Measurements from ENCODE around the gene TRIM50.
"Not testable (repeated sequence)": the region's sequence is repeated elsewhere in the genome, so short reads cannot be mapped to it uniquely, and the experiment has no call there.

The TRIM50 gene

GRCh38 chr7:73327922-73328321 is at the start of gene TRIM50, which contains the start of gene FKBP6:
Gene TRIM50, minus strand, starts transcription at chr7:73328082. Its CDS starts 3,295 bp downstream, at chr7:73324787.
Gene FKBP6, plus strand, starts transcription at chr7:73328161. Its CDS starts 268 bp downstream, at chr7:73328429.
- DNase-seq (ENCODE audit: low spot score): not testable (repeated sequence)

DNA sequence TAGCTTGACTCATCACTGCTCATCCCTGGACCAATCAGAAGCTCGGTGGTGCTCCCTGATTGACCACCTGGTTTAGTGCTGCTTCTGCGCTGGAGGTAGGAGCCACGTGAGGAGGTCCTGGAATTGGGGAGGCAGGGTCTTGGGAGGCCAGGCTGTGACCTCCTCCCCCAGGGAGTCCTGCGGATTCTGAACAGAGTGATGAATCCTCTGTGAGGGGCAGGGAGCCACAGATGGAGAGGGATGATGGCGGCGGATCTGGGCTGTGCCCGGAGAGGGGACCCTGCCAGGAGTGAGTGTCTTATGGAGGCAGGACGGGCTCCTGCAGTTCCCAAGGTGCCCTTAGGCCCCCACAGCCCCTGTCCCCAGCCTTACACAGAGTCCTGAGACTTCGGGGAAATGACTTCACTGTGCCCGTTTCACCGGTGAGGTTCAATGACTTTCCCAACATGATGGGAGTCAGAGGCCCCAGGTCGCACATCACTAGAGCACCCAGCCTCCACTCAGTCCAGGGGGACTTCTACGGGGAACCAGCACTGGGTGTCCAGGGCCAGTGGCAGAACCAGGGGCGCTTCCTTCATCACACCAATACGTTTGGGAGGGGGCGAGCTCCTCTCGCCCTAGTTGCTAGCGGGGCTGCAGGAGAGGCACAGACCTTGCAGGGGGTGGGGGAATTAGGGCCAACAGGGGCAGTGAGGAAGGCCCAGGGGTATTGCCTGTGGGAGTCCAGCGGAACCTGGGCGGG is 49.0 kb upstream of the TRIM50 start:
- DNase-seq (ENCODE audit: low spot score): no peak

DNA sequence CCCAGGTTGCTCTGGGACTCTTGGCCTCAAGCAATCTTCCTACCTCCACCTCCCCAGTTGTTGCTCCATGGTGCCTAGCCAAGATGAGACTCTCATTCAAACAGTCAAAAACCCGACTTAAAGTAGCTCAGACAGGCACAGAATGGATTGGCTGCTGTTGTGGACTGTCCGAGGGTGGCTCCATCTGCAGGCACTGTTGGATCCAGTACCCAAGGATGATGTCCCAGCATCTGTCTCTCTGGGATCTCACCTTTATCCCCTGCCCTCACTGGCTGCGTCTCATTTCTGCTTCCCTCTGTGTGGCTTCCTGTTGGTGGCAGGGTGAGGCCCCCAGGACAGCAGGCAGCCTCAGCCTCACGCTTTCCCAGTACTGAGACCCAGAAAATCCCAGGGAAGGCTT is 48.4 kb upstream of the TRIM50 start:
- not testable (repeated sequence) for DNase-seq (ENCODE audit: low spot score)

GRCh38 chr7:73373741-73374140 is 45.9 kb upstream of the TRIM50 start:
- no peak for DNase-seq (ENCODE audit: low spot score)

GRCh38 chr7:73369622-73370021 is 41.7 kb upstream of the TRIM50 start:
- DNase-seq (ENCODE audit: low spot score): no peak

DNA sequence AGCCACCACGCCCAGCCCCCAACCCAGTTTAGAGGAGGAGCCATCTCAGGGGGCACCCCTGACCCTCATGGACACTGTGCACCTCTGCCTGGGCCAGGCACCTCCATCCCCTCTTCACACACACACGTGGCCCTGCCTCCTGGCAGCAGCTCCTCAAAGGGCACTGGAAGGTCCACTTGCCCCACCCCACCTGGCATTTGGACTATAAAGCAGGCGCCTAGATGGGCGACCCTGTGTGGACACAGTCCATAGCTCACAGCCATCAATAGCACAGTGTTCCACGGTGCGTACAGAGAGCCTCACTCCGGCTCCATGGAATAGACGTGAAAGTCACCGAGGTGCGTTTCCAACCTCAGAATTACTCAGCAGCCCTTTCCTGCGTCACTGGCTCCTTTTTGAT is 41.1 kb upstream of the TRIM50 start:
- no peak for DNase-seq (ENCODE audit: low spot score)

GRCh38 chr7:73366990-73367389 is 39.1 kb upstream of the TRIM50 start:
- DNase-seq (ENCODE audit: low spot score): no peak

GRCh38 chr7:73366127-73366526 is 38.2 kb upstream of the TRIM50 start:
- DNase-seq (ENCODE audit: low spot score): no peak

- no peak for DNase-seq (ENCODE audit: low spot score)
Observed at GRCh38 chr7:73364006-73364728, 36.3 kb upstream of the TRIM50 start.

DNA sequence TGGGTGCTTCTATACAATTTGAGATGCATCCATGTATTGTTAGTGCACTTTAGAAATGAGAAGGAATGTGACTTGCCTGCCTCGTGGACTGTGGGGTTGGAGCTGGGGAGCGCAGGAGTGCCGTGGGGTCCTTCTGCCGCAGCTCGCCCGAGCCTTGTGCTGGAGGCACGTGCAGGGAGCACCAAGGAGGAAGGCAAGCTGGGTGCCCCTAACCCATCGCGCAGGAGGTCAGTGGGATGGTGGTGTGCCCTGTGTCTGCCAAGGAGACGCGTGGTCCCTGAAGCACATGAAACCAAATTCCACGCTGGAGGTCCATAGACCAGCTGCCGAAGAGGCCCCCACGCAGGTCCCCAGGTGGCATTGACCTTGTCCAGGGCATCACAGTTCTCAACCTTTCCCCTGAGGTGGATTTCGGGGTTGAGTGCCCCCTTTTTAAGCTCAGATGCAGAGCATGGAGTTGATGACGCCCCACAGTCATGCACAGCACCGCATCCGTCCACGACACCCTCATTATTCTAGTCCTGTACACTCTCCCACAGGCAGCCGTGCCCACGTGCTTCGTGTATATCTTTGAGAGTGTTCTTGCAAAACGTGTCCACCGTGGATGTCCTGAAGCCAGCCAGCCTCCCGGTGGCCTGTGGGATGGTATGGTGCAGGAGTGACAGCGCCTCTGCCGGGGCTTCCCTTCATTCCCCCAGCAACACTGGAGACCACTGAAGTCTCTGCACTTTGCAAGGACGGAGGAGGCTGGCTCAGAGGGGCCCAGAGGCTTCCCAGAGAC is 35.5 kb upstream of the TRIM50 start:
- DNase-seq (ENCODE audit: low spot score): no peak

DNA sequence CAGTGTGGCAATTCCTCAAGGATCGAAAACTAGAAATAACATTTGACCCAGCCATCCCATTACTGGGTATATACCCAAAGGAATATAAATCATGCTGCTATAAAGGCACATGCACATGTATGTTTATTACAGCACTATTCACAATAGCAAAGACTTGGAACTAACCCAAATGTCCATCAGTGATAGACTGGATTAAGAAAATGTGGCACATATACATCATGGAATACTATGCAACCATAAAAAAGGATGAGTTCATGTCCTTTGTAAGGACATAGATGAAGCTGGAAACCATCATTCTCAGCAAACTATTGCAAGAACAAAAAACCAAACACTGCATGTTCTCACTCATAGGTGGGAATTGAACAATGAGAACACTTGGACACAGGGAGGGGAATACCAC is 32.7 kb upstream of the TRIM50 start:
- DNase-seq (ENCODE audit: low spot score): not testable (repeated sequence)

DNA sequence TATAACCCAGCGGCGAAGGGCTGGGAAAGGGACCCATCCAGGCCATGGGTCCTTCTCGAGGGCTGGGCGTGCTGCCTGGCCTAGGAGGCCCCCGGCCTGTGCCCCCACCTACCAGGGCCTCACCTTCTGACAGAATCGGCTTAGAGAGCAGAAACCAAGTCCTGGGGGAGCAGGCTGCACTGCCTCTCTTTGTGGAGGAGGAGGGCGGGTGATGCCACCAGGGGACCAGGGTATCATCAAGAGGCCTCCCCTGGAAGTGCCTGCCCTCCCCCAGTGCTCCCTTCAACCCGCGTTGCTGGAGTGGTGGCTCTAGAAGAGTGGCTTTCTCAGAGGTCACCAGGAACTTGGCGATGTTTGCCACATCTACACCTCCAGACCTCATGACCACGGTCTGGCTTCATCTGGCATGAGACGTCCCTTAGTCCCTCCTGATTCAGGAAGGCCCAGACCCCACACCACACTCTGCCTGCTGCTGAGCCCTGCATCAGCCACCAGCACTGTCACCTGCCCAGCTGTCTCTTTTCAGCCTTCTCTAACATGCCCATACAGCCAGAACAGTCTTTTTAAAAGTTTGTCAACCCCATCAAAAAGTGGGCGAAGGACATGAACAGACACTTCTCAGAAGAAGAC is 32.0 kb upstream of the TRIM50 start:
- no peak for DNase-seq (ENCODE audit: low spot score)

DNA sequence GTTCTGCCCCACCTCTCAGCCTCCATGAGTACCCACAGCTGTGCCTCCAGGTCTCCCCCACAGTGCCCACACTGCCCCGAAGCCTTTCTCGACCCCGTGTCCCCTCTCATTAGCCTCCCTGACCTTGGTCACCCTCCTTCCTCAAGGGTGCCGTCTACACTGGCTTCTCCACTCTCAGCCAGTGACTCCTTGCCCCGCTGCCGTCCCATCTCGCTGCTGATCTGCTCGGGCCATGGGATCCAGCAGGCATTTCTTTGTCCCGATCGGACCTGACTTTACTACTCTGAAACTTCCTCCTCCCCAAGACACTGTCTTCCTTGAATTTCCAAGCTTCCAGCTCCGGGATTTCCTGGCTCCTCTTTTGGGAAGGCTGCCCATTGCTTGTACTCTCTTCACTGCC is 31.4 kb upstream of the TRIM50 start:
- no peak for DNase-seq (ENCODE audit: low spot score)

DNA sequence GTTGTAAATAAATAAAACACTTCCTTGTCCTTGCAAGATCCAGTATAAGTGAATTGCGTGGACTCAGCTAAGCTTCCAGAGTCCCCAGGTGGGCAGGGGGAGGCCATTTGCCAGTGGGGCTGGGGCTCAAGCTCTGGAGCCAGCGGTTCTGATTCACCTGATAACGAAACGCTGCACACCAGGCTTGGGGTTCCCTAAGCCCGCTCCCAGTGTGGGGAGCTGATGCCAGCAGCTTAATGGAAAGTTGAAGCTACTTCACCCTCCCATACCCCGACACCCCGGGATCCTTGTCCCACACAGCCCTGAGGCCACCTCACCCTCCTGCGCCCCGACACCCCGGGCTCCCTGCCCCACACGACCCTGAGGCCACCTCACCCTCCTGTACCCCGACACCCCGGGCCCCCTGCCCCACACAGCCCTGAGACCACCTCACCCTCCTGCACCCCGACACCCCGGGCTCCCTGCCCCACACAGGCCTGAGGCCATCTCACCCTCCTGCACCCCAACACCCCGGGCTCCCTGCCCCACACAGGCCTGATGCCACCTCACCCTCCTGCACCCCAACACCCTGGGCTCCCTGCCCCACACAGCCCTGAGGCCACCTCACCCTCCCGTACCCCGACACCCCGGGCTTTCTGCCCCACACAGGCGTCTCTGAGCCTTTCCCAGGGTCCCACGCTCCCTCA is 30.9 kb upstream of the TRIM50 start:
- no peak for DNase-seq (ENCODE audit: low spot score)

DNA sequence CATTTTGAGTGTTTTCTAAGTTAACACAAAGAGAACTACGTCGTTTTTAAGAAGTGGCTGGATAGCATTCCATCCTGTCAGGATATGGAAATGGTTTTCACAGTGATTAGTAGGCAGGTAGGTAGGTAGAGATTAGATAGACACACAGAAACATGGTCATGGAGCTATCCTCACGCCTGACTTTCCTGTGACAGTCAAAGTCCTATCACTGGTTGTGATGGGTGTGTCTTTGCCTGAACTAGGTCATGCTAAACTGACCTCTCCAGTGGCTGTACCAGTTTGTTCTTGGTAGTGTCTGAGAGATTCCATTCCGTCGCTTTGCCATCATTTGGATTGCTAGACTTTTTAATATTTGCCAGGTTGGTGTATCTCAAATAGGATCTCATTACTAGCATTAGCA is 28.3 kb upstream of the TRIM50 start:
- no peak for DNase-seq (ENCODE audit: low spot score)

- DNase-seq (ENCODE audit: low spot score): no peak
Observed at GRCh38 chr7:73354821-73355220, 26.9 kb upstream of the TRIM50 start.

DNA sequence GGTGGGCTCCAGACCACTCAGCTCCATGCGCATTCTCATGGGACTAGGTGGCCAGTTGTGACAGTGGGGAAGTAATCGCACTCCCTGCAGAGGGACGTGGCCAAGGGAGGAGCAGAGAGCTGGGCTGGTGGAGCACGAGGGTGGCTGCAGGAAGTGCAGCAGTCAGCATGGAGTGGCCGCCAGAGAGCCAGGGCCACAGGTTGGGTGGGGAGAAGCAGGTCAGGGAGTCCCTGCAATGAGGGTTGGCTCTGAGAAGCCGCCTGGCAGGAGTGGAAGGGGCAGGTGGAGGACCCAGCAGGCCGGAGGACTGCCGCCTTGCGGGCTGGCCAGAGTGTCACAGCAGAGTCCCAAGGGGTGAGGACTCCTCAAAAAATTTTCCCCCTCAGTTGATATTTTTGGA is 26.3 kb upstream of the TRIM50 start:
- DNase-seq (ENCODE audit: low spot score): no peak

GRCh38 chr7:73353243-73353642 is 25.4 kb upstream of the TRIM50 start:
- DNase-seq (ENCODE audit: low spot score): no peak

DNA sequence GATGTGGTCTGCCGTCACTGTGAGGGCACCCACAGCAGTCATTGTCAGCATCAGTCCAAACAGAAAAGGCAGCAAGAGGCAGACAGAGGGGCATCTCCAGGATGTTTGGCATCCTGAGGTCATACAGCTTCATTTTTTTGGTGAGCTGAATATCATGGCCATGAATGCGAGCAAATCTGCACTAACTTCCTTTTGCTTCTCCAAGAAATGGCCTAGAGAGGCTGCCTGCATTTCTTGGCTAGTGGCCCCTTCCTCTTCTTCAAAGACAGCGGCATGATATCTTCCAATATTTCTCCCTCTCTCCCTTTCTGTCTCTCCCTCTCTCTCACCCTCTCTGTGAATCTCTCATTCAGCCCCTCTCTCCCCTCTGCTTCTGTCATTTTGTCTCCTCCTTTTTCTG is 24.9 kb upstream of the TRIM50 start:
- no peak for DNase-seq (ENCODE audit: low spot score)

- no peak for DNase-seq (ENCODE audit: low spot score)
Observed at GRCh38 chr7:73351447-73352167, 23.7 kb upstream of the TRIM50 start.

Measured in ecto neural progenitor cell (in vitro differentiated cells).